GM21381 (cell line): ENCODE data around the gene SPSB1.

Experiments used
- ATAC-seq: cut with Tn5 transposase; IDR thresholded peaks from one replicate; pipeline ENCODE4 v1.9.1; 2021; ENCODE audit warnings: mild to moderate bottlenecking, moderate library complexity; ENCODE audit not compliant: unreplicated experiment

Gene SPSB1

DNA sequence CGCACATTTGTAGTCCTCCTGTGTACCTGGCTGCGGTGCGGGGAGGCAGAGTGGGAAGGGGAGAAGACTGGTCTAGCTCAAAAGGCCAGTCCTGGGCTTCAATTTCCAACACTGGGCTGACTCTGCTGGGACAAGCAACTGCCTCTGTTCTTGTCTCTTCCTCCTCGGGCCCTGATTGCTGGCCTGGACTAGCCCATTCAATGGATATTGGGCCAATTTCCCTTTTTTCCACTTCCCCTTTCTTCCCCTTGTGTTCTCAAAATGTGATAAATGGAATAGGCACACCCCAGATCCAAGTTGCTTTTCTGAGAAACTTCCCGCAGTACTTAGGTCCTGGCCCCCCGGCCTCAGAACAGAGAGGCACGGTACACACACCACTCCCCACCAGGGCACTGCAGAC is 48.2 kb downstream of the SPSB1 start:
- ATAC-seq, result no peak

DNA sequence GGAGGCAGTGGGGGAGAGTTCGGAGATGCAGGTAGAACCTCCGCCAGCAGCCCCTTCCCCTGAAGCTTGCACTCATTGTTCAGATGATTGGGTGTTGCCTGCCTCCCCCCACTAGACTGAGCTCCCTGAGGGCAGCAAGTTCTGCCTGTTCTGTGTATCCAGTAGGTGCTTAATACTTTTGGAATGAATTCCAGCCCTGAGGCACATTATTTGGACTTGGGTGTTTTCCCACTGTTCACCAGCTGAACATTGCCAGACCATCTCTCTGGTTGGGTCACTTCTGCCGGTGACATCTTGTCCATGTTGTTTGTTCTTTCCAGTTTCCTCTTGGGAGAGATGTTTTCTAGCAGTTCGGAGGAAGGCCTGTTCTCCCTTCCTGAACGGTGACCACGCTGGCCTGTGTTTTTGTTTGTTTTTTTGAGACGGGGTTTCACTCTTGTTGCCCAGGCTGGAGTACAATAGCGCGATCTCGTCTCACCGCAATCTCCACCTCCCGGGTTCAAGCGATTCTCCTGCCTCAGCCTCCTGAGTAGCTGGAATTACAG is 48.7 kb downstream of the SPSB1 start:
- no peak for ATAC-seq

DNA sequence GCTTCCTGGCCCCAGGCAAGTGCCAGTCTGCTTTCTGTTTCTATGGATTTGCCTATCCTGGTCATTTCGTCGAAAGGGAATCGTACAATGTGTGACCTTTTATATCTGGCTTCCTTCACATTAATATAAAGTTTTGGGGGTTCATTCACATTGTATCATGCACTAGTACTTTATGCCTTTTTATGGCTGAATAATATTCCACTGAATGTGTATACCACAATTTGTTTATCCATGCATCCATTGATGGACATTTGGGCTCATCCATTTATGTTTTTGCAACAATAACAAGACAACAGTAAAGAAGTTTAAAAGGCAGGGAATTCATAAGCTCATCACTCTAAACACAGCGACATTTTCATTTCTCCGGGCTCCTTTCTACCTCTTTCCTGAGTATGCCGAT is 50.6 kb downstream of the SPSB1 start:
- ATAC-seq, result no peak

DNA sequence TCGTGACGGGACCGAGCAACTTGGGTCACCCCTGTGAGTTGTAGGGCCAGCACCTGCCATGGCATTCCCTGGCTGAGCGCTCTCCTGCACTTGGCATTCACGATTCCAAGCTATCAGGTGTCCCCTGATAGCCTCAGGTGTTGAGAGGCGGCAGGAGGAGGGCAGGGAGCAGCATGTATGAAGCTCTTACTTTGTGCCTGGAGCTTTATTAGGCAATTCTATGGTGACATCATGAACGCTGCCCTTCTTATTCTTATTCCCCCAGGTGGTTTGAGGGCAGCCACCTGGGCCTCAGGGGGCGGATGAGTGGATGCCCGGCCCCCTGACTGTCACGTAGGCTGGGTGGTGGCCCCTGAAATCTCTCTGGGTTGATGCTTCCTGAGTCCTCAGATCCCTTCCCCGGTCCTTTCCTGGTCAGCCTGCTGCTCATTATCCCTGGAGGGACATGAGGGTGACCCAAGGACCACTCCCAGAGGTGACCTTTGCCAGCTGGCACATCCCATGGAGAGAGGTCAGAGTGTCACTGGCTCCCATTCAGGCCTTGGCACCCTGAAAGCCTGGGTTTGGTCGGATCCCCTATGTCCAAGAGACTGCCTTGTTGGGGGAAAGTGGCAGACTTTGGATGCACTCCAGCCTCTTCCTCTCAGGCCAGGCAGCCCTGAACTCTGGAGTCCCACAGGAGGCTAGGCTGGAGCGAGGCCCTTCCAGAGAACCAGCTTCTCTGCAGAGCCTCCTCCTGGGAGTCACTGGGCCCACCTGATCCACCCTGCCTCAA is 51.9 kb downstream of the SPSB1 start:
- no peak for ATAC-seq

DNA sequence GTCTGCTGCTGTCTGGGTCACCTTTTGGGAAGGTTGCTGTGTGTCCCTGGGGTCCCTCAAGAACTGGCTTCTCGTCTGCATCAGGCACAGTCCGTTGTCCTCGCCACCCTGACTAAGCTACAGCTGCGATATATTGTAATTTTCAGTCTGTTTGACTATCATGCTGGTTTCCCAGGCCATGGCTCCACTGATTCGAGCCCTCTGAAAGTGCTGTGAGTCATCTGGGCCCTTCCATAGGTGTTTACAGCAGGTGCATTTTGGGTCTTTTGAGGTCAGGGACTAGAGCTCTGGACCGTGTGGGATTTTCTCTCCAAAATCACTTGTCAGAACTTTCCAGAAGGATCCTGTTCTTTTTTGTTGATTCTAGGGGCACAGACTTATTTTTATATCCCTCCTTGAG is 52.8 kb downstream of the SPSB1 start:
- ATAC-seq, result no peak

DNA sequence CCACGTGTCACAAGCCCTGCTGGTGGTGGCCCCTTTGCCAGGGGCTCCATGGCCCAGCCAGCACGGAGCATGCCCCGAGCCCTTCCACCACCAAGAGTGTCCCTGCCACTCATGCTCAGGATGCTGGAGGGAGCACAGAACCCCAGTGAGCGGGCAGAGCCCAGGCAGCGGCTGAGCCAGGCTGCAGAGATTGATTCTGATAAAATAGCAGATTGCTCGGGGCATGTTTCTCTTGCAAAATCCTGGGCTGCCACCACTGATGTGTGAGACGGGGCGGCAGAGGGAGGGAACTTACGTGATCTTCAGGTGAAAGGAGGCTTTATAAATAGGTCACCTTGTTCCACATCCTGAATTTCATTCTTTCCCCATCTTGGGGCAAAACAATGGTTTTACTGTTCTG is 53.2 kb downstream of the SPSB1 start:
- ATAC-seq, result no peak

DNA sequence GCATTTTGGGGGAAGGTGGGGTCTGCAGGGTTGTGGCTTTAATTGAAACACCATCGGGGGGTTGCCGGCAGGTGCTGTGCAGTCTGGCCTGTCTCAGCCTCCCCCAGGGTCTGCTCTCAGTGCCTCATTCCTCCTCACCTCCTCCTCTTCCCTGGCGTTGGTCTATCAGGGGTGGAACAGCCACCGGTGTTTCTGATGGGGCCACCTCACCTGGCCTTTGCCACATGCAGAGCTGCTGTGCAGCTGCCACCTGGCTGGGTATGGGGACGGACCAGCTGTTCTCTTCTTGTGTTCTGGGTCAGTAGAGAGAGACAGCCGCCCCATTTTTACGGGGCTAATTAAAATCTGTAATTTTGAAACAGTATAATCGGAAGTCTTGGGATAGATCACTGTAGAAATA is 53.9 kb downstream of the SPSB1 start:
- no peak for ATAC-seq

DNA sequence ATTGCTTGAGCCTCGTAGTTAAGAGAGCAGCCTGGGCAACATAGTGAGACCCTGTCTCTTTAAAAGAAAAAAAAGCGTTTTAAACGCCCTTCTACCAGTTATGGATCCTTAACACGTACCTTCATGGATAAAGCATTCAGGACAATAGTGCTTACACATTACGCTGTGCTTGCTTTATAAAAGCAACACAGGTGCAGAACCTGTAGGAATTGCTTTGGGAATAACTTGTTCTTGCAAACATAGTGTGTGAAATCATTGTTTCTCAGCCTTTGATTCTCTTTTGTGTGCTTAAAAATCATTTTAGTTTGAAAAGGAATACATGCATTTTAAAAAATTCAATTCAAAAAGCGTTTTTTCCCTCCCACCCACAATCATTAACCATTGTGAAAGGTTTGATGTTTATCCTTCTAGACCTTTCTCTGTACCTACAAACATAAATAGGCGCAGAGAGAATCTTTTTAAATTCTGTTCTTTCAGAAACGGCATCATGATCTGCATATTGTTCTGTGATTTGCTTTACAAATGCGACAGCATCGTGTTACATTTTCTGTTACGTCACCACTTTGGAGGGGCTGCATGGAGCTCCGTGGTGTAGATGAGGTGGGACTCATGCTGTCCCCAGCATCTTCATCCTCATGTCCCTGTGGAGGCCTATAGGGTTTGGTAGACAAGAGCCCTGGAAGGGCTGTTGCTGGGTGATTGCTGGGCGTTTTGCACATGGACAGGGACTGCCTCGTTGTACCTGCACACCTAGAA is 54.6 kb downstream of the SPSB1 start:
- no peak for ATAC-seq

DNA sequence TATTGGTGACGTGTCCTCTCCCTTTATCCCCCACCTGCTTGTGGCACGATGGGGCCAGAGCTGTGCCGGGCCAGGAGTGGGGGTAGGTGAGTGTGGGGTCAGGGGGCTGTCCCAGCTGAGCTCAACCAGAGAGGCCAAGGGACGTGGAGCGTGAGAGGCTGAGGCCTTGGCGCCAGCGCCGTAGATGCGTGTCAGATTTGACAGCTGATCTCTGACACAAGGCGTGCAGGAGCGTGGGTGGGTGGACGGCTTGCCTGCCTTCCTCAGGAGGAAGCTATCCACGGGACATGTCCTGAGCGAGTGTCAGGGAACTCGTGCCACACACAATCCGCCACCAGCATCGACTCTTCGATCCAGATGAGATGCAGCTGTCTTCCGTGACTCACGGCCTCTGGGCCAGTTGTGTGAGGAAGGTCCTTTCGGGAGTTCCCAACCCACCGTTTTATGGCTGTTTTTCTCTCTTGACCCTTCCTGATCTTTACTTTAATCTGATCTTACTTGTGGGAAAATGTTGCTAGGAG is 56.7 kb downstream of the SPSB1 start:
- ATAC-seq, result no peak

DNA sequence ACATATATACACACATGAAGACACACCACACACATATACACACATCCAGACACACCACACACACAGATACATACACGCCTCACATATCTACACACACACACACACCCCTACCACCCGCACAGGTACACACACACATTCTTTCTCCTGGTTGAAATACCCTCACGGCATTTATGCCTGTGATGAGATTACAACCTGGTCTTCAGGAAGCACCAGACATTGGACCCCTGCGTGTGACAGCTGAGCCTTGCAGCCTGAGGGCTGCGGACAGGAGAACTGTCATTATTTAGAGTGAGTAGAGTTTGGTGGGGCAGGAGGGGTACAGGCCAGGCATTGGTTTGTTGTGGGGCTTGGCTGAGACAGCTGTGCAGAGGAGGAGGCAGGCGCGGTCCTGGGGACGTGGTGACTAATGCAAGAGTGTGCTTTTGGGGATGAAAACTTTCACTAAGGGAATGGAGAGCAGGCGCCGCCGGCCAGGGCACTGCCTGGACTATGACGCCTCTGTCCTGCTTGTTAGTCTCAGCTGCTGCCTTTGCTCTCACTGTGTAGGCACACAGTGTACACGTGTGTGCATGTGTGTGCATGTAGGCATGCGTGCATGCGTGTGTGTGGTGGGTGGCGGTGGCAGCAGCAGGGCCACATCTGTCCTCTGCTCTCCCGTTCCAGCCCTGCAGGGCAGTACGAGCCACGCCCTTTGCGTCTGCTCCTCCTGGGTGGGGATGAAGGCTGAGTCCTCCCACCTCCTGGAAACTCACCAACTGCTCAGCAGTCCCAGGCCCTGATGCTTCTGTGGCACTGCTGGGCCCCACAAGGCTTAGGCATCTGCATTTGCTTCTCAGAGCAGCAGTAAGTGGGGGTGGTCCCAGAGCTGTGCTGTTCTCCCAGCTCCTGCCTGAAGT is 57.6 kb downstream of the SPSB1 start:
- ATAC-seq, result no peak

DNA sequence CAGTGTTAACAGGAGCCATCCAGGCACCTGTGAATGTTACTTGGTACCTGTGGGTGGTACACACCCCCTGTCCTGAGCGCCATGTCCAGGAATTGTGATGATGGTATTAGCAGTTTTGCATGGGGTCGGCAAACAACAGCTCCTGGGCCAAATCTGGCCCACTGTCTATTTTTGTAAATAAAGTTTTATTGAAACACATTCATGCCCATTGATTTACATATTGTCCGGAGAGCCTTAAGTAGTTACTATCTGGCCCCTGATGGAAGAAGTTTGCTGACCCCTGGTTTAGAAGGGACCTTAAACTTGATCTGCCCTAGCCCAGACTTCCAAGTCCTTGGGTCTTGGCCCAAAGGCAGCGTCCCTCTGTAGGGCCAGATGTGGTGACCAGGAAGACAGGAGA is 58.3 kb downstream of the SPSB1 start:
- ATAC-seq, result no peak

DNA sequence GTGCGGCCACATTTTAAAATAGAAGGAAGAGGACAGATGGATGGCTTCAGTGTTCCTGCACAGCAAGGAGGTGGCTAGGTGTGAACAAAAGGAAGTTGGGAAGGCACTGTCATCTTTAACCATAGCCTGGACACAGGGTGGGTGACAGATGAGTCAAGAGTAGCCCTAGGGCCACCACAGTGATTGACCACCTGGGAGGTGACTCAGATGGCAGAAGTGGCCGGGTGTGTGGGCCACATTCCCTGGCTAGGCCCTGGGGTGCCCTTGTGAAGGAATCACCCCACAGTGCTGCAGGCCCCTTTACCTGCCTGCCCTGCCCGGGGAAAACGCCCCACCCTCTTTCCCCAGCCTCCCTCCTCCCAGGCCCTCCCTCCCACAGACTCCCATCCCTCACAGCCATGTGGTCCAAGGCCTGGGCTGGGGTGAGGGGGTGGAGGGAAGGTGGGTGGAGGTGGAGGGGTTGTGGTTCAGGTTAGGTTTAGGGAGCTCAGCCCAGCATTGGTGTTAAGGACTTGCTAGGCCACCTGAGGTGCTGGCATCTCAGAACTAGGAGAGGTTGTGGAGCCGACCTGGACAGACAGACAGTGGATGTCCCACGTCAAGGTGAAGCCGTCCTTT is 59.1 kb downstream of the SPSB1 start:
- ATAC-seq, result no peak

DNA sequence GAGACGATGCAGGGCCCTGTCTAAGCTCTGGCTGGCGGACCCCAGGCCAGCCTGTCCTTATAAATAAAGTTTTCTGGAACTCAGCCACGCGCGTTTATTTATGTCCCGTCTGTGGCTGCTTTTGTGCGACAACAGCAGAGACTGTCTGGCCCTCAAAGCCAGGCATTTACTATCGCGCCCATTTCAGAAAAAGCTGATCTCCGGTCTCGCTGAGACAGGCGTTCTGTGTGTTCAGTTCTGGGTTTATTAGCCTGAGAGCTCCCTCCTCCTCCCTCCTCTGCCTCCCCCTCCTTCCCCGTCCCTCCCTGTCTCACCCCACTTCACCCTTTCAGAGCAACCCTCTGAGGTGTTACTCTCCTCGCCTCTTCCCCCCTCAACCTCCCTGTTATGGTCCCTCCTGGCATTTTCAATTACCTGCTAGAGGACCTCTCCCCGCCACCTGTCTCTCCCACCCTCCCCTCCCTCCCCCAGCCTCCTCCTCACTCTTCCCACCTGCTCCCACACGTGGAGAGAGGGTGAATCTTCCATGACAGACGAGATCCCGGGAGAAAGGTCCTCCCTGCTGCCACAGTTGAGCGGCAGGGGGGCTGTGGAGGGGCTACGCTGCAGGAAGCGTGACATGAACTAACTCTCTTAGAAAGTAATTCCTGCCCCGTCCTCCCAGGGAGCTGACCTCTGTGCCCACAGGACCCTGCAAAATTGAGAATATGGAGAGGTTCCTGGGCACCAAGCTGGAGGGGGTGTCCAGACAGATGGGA is 59.9 kb downstream of the SPSB1 start:
- ATAC-seq, result no peak

DNA sequence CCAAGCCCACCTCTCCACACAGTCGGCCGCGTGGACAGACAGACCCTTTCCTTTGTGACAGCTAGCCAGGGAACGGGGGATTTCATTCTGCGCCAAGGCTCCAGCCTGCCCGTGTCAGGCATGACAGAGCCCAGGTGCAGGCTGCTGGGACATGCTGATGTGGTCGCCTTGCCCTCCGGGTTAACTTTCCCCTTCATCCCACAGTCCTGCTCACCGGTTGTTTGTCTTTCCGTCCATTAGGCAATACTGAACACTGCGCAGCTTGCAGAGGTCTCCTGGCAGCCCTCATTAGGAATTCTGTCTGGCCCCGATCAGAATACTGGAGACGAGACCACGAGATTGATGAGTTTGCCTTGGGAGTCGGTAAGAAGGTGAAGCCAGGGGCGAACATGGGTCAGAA is 62.8 kb downstream of the SPSB1 start:
- no peak for ATAC-seq

DNA sequence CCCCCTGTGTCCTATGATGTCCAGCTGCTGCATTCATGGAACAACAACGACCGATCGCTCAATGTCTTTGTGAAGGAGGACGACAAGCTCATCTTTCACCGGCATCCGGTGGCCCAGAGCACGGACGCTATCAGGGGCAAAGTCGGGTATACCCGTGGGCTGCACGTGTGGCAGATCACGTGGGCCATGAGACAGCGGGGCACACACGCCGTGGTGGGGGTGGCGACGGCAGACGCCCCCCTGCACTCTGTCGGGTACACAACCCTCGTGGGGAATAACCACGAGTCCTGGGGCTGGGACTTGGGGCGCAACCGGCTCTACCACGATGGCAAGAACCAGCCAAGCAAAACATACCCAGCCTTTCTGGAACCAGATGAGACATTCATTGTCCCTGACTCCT is 63.3 kb downstream of the SPSB1 start:
- ATAC-seq, result no peak

DNA sequence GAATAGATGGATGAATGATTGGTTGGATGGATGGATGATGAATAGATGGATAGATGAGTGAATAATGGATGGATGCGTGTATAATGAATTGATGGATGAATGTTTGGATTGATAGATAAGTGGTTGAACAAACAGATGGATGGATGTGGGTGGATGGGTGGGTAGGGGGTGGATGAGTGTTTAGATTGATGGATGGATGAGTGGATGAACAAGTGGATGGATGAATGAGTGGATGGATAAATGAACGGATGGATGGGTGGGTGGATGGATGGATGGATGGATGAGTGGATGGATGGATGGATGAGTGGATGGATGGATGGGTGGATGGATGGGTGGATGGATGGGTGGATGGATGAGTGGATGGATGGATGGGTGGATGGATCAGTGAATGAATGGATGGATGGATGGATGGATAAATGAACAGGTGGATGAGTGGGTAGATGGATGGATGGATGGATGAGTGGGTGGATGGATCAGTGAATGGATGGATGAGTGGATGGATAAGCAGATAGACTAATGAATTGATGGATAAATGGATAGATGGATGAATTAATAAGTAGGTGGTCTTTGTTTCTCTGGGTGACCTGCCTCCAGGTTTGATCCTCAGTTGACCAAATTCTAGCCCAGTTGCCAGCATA is 64.3 kb downstream of the SPSB1 start:
- ATAC-seq, result no peak

DNA sequence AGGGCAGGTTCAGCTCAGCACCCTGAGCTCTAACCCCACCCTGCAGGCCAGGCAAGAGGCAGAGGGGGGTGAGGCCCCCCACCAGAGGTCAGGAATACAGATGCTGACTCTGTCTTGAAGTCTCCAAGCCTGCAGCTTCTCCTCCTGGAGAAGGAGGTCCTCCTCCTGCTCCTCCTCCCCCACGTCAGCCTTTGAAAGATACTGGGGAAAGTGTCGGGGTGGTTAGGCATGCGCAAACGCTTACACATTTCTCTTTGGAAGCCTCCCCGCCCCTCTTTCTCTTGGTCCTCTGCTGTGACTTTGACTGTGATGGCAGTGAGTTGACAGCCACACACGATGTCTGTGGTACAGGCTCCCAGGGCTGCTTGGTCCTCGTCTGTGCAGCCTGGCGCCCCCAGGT is 65.3 kb downstream of the SPSB1 start:
- ATAC-seq, result no peak

DNA sequence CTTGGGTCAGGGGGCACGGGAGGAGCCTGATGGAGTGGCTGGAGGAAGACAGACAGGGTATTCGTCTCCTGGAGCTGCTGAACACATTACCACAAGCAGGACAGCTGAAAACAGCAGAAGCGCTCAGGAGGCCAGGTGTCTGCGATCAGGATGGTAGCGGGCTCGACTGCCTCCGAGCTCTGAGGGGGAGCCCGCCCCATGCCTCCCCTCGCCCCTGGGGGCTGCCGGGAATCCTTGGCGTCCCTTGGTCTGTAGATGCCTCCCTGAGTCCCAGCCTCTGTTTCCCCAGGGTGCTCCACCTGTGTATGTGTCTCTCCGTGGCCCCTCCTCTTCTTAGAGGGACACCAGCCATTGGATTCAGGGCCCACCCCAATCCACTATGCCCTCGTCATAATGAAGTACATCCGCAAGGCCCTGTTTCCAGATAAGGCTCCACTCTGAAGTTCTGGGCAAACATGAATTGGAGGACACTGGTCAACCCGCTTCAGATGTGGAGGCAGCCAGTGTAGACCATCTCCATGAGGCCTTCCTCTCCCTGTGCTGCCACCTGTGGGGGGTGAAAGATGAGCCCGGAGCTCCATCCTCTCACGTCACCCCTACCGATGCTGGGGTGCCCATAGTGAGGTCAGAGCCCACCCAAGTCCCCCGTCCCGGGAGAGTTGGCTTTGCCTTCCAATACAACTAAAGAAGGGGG is 67.8 kb downstream of the SPSB1 start:
- ATAC-seq, result no peak
